HepG2 (cell line): Measurements from ENCODE around the gene C1QTNF12. TPM values are rescaled to one million over a fixed set of nuclear protein-coding genes. Genes with fewer than 3 reads are reported as not detected.

Experiments used
- NR2C2 ChIP-seq: sonication (generic); formaldehyde crosslinking; IDR thresholded peaks from 2 replicates; pipeline ENCODE4 v1.4.0; 2020; ENCODE audit warnings: missing genetic modification reagents, mild to moderate bottlenecking, moderate library complexity, borderline replicate concordance
- TBX2 ChIP-seq: sonication (generic); formaldehyde crosslinking; IDR thresholded peaks from 2 replicates; pipeline ENCODE4 v1.5.0; 2020; ENCODE audit warnings: missing genetic modification reagents, mild to moderate bottlenecking, borderline replicate concordance
- ZBTB33 ChIP-seq: sonication (generic); formaldehyde crosslinking; IDR thresholded peaks from 2 replicates; pipeline ENCODE4 v1.4.0; 2020; ENCODE audit warnings: missing genetic modification reagents
- ZNF512B ChIP-seq: sonication (generic); formaldehyde crosslinking; IDR thresholded peaks from 2 replicates; pipeline ENCODE4 v1.5.1; 2020; ENCODE audit warnings: missing genetic modification reagents, mild to moderate bottlenecking, borderline replicate concordance
- ZNF687 ChIP-seq: sonication (generic); formaldehyde crosslinking; IDR thresholded peaks from 2 replicates; pipeline ENCODE4 v1.5.1; 2020; ENCODE audit warnings: mild to moderate bottlenecking, missing genetic modification reagents, moderate library complexity
- ZSCAN25 ChIP-seq: sonication (generic); formaldehyde crosslinking; IDR thresholded peaks from 2 replicates; pipeline ENCODE4 v1.8.0; 2022; ENCODE audit warnings: mild to moderate bottlenecking, missing genetic modification reagents
- polyA plus RNA-seq, 8 experiments: library from polyadenylated mRNA; depleted of rRNA in 3 of 8; stranded (reverse) in 7 of 8; unstranded in 1 of 8; fragments of >200 nt; fragmentation: Illumina TruSeq in 4 of 8; extraction: Trizol in 4 of 8; gene quantifications; 2 replicates each; pipeline versions ENCODE4 v1.2.1 to v1.2.3, GENCODE V29; 2011 to 2016; ENCODE audit warnings: low read depth in 4 of 8, missing spikeins in 1 of 8, mixed read lengths in 1 of 8; ENCODE audit not compliant: insufficient read depth in 1 of 8
- total RNA-seq, 5 experiments: library from RNA; depleted of rRNA; stranded (reverse); fragments of >200 nt; fragmentation: Illumina TruSeq; extraction: Trizol; gene quantifications; 2 replicates each; pipeline ENCODE4 v1.2.3, GENCODE V29; 2016; ENCODE audit warnings: low read depth in 1 of 5
- TF ChIP-seq, protein P1 (sequence below): sonication (generic); formaldehyde crosslinking; IDR thresholded peaks from 2 replicates; pipeline ENCODE4 v1.5.0; 2020; ENCODE audit warnings: mild to moderate bottlenecking, missing genetic modification reagents
- TF ChIP-seq, protein P2 (sequence below): sonication (generic); formaldehyde crosslinking; IDR thresholded peaks from 2 replicates; pipeline ENCODE4 v1.4.0; 2020; ENCODE audit warnings: missing genetic modification reagents, borderline replicate concordance

The C1QTNF12 gene
- total and polyA plus RNA-seq, 2 of the 13 experiments (the other 11 are each of a cell fraction or from before 2014, with no cell fraction given) = 0.18 to 0.64 TPM

GRCh38 chr1:1199141-1199960 is 47.2 kb downstream of the C1QTNF12 start (continued):
- TF ChIP-seq ZNF687 (peak; percentile 62), ZSCAN25 (peak; percentile 97), NR2C2 (peak; percentile 35; the same call in 1 of the 2 replicates), TBX2 (CRISPR knock-in tag) (peak; percentile 52; the same call in 1 of the 2 replicates), ZBTB33 (CRISPR knock-in tag) (peak; percentile 91), ZNF512B (CRISPR knock-in tag) (no peak)
- TF ChIP-seq, protein P1, sequence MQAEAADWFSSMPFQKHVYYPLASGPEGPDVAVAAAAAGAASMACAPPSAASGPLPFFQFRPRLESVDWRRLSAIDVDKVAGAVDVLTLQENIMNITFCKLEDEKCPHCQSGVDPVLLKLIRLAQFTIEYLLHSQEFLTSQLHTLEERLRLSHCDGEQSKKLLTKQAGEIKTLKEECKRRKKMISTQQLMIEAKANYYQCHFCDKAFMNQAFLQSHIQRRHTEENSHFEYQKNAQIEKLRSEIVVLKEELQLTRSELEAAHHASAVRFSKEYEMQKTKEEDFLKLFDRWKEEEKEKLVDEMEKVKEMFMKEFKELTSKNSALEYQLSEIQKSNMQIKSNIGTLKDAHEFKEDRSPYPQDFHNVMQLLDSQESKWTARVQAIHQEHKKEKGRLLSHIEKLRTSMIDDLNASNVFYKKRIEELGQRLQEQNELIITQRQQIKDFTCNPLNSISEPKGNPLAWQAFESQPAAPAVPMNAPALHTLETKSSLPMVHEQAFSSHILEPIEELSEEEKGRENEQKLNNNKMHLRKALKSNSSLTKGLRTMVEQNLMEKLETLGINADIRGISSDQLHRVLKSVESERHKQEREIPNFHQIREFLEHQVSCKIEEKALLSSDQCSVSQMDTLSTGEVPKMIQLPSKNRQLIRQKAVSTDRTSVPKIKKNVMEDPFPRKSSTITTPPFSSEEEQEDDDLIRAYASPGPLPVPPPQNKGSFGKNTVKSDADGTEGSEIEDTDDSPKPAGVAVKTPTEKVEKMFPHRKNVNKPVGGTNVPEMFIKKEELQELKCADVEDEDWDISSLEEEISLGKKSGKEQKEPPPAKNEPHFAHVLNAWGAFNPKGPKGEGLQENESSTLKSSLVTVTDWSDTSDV (CRISPR knock-in tag) = no peak
- TF ChIP-seq, protein P2, sequence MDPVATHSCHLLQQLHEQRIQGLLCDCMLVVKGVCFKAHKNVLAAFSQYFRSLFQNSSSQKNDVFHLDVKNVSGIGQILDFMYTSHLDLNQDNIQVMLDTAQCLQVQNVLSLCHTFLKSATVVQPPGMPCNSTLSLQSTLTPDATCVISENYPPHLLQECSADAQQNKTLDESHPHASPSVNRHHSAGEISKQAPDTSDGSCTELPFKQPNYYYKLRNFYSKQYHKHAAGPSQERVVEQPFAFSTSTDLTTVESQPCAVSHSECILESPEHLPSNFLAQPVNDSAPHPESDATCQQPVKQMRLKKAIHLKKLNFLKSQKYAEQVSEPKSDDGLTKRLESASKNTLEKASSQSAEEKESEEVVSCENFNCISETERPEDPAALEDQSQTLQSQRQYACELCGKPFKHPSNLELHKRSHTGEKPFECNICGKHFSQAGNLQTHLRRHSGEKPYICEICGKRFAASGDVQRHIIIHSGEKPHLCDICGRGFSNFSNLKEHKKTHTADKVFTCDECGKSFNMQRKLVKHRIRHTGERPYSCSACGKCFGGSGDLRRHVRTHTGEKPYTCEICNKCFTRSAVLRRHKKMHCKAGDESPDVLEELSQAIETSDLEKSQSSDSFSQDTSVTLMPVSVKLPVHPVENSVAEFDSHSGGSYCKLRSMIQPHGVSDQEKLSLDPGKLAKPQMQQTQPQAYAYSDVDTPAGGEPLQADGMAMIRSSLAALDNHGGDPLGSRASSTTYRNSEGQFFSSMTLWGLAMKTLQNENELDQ (CRISPR knock-in tag) = no peak
